Left kidney (tissue), 2 donors: ENCODE results near the gene C9orf78. TPM values are rescaled to one million over a fixed set of nuclear protein-coding genes. Genes with fewer than 3 reads are reported as not detected.
"Not testable (repeated sequence)": the region's sequence is repeated elsewhere in the genome, so short reads cannot be mapped to it uniquely, and the experiment has no call there.

ENCODE experiments used
- DNase-seq: peaks from one replicate; pipeline ENCODE4 v3.0.0-alpha.2; 2013
- polyA plus RNA-seq: library from polyadenylated mRNA; unstranded; fragments of 120-200 nt; gene quantifications from one replicate; pipeline ENCODE4 v1.2.1, GENCODE V29; 2013; ENCODE audit not compliant: insufficient read length

C9orf78 gene
- polyA plus RNA-seq, 1 donor = 79.5 TPM

DNA sequence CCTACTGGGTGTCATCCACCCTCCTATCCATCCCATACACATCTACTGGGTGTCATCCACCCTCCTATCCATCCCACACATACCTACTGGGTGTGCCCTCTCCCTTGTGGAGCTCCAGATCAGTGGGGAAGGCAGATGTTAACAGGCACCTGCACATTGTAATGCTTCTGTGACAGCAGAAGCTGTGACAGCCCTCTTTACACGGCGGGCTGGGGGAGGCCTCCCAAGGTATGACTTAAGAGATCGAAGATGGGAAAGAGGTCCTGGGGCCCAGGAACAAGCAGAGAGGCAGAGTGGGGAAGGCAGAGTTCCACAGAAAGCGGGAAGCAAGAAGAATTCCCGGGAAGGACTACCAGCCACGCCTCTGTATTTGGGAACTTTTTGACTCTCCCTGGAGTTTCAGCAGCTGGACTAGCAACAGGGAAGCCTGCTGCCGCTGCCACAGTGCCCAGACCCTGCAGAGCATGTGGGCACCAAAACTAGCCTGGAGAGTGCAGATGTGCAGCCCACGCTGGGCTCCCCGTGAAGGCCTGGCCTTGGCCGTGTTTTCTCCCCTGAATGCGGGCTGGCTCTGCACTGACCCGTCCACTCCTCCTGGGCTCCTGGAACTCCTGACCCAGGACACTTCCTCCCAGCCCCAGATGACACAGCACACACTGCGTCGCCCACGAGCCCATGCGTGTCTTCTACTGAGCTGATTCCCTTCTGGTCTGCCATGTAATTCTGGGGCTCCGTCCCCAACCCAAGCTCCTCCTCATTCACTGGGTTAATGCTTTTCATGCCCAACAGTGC, 20.4 kb downstream of the C9orf78 start:
- no peak for DNase-seq

DNA sequence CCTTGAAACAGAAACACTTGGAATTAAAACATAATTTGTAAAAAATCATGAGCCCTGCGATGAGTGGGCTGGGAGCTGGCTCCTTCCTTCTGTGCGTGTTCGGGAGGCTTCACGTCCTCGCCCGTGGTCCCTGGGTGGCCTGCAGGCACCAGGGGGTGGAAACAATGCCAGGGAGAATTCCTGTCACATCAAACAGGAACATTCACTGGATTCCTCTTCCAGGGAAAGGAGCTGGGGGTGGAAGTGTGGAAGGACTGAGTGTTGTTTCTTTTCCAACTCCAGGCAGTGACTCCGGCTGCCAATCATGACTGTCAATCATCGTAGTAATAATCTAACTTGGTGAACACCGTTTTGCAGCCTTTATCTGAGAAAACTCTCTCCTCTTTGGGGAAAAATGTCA, 21.4 kb downstream of the C9orf78 start:
- no peak for DNase-seq

DNA sequence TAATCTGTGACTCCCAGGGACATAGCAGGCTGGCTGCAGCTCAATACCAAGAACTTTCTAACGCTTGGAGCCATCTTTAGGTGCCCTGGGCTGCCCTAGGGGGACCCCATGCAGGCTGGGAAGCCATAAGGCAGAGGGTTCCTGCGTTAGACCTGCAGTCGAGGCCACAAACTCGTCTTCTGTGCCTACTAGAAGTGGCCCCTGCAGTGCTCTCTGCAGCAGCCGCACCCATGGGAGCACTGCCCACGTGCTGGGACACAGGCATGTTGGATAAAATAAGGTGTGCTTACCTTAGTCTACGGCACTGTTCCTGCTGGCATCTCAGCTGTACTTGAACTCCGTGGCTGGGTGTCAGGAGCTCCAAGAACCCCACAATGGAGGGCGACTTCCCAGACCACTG, 22.7 kb downstream of the C9orf78 start:
- DNase-seq = no peak

DNA sequence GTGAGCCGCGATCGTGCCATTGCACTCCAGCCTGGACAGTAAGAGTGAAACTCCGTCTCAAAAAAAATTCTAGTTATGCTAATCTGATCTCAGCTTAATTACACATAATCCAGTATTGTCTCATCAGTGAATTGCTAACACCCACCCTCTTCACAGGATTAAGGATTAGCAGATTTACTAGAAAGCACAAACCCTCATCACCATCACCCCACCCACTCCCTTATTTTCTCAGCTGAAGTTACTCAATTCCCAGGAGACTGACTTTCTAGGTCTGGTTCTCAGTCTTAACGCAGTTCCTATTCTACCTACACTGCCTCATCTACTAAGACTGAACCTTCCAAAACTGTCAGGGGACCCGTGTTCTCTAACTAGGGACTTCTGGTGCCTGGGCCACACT, 23.1 kb downstream of the C9orf78 start:
- DNase-seq = no peak

DNA sequence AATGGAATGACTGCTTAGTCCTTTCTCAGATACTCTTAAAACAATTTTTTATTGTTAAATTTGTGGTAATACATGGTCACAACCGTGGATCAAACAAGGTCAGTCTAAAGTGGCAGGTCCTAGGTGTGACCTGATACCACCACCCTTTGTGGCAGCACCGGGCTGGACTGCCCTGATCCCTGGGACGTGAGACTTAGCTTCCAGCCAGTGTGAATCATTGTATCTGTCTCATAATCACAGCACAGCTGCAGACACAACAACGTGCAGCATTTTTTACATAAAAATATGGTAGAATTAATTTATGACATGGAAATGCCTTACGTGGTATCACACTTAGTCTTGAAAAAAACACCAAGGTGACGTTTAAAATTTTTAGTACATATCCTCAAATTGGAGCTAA, 24.3 kb downstream of the C9orf78 start:
- no peak for DNase-seq

DNA sequence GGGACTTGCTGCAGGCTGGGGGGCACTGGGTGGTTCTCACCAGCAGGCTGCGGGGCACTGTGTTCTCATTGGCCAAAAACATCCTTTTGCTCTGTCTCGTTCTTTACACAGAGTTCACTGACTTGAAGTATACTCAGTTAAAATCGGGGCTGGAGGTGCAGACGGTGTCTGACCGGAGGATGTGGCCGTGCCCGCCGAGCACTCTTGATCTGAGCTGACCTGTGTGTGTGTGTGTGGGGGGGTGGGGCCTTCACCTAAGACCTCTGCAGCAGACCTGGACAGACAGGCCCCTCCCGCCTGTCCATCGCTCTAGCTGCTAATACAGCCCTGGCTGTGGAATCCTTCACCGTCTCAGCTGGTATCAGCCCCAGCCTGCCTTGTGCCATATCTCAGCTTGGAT, 25.0 kb downstream of the C9orf78 start:
- no peak for DNase-seq

DNA sequence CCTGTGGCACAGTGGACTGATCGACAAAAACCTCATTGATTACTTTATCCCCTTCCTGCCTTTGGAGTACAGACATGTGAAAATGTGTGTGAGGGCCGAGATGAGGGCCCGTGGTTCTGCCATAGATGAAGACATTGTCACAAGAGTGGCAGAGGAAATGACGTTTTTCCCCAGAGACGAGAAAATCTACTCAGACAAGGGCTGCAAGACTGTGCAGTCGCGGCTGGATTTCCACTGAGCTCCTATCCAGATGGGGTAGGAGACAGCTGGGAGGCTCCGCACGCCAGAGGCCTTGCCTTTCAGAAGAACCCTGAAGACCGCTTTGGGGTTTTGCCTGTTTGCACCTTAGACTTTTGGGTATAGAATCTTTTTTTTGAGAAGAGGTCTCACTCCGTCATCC, 25.7 kb downstream of the C9orf78 start:
- DNase-seq = no peak

DNA sequence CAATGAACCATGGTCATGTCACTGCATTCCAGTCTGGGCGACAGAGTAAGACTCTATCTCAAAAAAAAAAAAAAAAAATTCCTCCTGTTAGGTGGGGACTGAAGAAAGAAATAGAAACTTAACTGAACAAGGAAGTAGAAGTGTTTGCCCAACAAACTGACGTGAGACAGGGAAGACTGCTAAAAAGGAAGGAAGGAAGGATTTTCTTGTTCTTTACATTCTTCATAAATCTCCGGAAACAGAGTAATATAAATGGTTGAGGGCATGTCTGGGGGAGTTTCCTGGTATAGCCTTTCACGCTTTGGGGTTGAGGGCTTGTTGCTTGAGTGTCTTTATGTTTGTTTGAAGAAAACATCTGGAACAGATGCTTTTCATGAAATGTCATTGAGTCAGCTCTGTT, 29.0 kb downstream of the C9orf78 start:
- no peak for DNase-seq

DNA sequence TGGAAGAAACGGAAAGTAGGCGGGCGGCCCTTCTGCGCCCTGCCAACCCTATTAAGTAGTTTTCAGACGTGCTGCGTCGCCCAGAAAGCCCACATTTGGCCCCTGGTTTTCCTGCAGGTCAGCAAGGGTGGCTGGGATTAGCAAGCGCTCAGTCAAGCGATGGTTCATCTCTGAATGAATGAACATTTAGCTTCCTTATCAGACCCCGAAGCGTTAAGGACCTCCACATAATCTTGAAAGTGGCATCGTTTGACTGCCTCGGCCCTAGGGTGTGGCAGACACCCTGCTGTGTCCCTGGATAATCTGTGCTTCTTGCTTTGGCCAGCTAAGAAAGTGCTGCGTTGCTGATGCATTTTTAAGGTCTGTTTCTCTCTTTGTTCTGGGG, 31.4 kb downstream of the C9orf78 start:
- no peak for DNase-seq

DNA sequence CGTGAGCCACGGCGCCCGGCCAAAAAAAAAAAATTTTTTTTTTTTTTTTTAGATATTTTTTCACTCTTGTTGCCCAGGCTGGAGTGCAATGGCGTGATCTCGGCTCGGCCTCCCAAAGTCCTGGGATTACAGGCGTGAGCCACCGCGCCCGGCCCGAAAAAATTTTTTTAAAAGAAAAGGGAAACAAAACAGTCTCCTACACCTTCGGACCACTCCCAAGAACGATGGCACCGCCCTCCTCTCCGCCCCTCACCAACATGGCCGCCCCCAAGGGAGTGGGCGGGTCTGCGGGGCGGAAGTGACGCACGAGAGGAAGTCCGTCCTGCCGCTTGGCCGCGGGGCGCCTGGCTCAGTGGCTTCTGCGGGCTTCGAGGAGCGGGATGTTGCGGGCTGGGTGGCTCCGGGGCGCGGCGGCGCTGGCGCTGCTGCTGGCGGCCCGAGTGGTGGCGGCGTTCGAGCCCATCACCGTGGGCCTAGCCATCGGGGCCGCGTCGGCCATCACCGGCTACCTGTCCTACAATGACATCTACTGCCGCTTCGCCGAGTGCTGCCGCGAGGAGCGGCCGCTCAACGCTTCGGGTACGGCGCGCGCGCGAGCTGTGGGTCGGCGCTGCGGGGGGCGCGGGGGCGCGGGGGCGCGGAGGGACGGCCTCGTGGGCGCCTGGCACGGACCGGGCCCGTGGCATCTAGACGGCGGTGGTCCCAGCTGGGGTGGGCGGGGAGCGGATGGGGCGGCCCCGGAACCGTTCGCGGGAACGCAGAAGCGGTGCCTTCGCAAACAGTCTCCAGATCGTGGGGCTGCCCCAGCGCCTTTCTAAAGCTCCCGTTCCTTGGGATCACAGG, 32.0 kb downstream of the C9orf78 start, which contains the start of gene TOR1B:
TSS of gene TOR1B (plus strand) at position 352 of the 843 bp plus-strand sequence. CDS start at position 381, 29 bp downstream.
- peak; percentile 95 for DNase-seq

DNA sequence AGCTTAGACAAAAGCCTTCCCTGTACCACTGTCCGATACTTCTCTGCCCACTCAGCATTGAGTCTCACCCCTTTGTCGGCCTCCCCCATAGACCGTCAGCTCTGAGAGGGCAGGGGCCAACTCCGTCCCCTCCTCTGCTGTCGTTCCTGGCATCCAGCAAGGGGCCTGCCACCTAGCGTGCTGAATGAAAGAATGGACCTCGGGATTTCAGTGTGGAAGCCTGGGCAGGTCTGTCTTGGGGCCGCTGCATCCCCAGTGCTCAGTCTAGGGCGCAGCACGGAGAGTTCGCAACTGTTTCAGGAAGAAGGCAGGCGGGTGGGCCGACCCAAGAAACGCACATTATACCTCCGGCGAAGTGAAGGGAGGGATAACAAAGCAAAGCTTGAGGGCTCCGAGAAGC, 33.6 kb downstream of the C9orf78 start:
- DNase-seq = no peak

DNA sequence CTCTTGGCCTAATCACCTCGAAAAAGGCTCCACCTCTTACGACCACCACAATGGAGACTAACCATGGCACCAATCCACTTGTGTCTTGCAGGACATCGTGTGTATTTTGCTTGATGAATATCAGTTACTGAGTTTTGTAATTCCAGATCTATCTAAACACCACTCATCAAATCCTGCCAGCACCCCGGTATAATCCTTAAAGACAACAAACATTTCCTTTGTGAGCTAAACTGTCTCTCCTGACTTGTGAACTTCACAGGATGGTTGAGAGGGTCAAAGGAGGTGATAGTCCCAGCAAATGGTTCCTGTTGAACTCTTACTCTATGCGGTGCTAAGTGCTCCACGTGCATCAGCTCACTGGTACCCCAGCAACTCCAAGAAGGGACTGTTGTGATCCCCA, 36.1 kb downstream of the C9orf78 start:
- no peak for DNase-seq

DNA sequence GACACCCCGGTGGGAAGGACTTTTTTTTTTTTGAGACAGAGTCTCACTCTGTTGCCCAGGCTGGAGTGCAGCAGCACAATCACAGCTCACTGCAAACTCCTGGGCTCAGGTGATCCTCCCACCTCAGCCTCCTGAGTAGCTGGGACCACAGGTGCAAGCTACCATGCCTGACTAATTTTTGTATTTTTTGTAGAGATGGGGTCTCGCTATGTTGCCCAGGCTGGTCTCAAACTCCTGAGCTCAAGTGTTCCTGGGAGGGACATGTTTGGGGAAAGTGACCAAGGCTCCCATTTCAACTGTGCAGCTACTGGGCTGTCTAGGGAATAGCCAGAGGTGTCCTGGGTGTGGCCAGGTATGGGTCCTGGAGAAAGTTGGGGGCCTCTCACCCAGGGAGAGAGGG, 39.0 kb downstream of the C9orf78 start:
- not testable (repeated sequence) for DNase-seq

DNA sequence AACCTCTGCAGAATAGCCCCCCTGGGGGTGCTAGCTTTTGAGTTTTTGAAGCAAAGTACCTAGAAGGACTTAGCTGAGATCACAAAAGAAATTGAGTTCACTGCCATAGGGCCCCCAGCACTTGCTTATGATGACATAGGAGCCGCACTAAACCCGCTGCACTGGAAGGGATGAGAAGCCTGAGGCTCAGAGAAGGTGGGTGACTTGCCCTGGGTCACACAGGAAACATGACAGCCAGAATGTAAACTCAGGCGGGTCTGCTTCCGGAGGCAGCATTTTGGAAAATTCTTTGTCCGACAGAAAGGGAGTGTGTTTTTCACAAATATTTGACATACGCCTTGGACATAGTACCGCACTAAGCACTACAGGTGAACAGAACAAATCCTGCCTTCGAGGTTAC, 40.5 kb downstream of the C9orf78 start:
- no peak for DNase-seq

DNA sequence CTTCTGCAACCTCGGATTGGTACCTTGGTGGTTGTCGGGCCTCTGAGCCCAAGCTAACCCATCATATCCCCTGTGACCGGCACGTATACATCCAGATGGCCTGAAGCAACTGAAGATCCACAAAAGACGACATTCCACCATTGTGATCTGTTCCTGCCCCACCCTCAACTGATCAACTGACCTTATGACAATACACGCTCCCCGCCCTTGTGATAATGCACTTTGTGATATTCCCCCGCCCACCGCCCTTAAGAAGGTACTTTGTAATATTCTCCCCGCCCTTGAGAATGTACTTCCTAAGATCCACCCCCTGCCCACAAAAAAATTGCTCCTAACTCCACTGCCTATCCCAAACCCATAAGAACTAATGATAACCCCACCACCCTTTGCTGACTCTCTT, 48.6 kb downstream of the C9orf78 start:
- no peak for DNase-seq

DNA sequence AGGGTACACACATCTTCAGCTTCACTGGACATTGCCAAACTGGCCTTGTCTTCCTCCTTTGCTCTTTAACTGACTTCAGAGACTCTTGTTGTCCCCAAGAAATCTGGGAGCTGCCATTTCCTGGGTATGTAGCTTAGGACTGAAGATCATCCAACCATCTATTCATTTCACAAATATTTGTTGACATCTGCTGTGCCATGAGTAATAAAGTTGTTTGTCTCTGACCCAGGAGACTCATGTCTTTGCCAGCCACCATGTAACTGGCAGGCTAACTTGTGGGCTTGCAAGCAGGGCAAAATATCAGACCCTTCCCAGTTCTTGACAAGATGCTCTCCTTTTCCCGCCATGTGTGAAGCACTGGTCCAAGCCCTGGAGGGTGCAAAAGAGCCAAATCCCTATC, 49.2 kb downstream of the C9orf78 start:
- no peak for DNase-seq

DNA sequence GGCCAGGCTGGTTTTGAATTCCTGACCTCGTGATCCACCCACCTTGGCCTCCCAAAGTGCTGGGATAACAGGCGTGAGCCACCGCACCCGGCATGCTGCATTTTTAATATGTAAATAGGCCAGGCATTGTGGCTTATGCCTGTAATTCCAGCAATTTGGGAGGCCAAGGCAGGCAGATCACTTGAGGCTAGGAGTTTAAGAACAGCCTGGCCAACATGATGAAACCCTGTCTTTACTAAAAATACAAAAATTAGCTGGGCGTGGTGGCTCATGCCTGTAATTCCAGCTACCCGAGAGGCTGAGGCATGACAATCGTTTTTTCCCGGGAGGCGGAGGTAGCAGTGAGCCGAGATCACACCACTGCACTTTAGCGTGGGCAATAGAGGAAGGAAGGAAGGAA, 50.1 kb downstream of the C9orf78 start:
- DNase-seq = not testable (repeated sequence)

DNA sequence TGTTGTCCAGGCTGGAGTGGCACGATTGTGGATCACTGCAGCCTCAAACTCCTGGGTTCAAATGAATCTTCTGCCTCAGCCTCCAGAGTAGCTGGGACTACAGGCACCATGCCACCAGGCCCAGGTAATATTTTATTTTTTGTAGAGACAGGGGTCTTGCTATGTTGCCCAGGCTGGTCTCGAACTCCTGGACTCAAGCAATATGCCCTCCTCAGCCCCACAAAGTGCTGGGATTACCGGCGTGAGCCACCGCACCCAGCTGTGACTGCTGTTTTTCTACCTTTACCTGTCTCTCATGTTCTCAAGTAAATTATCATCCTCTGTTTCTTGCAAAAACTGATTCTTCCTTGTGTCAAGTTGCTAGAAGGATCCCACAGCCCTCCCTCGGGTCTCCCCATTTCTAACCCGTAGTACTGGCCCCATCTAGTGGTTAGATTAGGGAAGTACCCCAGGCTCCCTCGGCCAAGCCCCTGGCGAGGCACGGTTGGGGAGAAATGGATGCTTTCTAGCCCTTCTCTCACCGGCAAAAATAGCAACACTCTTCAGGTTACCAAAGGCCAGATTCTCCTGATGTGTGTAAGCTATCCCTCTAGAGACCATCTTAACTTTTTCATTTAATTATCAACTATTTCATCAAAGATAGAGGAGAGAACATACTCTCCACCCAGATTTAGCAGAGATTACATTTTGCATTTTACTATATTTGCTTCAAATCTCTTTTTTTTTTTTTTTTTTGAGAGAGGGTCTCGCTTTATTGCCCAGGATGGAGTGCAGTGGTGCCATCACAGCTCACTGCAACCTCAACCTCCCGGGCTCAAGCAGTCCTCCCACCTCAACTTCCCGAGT, 51.3 kb downstream of the C9orf78 start:
- peak; percentile 69 for DNase-seq

DNA sequence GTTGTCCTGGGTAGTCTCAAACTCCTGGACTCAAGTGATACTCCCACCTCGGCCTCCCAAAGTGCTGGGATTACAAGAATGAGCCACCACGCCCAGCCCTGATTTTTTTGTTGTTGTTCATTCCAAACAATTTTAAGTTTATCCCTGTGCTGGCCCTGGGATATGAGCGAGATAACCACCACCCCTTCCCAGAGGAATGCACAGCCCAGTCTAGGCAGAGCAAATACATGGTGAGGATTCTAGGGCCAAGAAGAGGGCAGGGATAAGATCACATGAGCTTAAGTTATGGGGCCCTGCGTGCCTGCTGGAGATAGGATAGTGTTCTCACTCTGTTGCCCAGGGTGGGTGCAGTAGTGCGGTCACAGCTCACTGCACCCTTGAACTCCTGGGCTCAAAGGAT, 53.1 kb downstream of the C9orf78 start:
- no peak for DNase-seq

DNA sequence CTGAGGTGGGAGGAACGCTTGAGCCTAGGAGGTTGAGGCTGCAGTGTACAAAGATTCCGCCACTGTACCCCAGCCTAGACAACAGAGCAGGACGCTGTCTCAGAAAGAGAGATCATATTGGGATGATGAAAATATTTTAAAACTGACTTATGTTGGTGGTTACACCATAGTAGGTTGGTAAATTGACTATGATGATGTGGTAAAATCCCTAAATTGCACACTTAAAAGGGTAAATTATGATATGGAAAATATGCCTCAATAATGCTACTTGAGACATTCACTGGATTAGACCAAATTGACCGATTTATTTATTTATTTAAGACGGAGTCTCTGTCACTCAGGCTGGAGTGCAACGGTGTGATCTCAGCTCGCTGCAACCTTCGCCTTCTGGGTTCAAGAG, 53.9 kb downstream of the C9orf78 start:
- DNase-seq = no peak

DNA sequence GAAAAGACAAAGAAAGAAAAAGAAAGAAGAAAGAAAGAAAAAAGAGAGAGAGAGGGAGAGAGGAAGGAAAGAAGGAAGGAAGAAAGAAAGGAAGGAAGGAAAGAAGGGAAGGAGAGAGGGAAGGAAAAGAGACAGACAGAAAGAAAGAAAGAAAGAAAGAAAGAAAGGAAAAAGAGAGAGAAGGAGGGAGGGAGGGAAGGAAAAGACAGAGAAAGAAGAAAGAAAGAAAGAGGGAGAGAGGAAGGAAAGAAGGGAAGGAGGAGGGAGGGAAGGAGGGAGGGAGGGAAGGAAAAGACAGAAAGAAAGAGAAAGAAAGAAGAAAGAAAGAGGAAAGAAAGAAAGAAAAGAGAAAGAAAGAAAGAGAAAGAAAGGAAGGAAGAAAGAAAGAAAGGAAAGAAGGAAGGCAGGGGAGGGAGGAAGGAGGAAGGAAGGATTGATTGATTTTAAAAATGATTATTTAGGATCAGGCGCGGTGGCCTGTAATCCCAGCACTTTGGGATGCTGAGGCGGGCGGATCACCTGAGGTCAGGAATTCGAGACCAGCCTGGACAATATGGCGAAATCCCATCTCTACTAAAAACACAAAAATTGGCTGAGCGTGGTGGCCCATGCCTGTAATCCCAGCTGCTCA, 55.4 kb downstream of the C9orf78 start:
- DNase-seq = no peak

DNA sequence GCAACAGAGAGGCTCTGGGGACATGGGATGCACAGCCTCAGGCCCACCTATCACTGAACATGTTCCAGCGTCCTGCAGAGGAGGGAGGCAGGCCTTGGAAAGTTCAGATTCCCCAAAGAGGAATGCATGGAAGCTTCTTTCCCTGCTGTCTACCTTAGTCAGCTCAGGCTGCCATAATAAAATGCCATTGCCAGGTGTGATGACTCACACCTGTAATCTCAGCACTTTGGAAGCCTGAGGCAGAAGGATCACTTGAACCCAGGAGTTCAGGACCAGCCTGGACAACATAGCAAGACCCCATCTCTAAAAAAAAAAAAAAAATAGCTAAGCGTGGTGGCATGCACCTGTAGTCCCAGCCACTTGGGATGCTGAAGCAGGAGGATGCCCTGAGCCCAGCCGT, 56.6 kb downstream of the C9orf78 start:
- DNase-seq = no peak
